ENCODE results near the gene NEURL1.

GRCh38 chr10:103619424-103620351, 126.2 kb downstream of the NEURL1 start:
- no peak for TF ChIP-seq CTCF (conservative IDR thresholded peaks at IDR 0.05; ENCODE audit: low read depth, low read length)
- TF ChIP-seq EZH2phosphoT487 (IDR thresholded peaks at IDR 0.05; ENCODE audit: borderline replicate concordance, low read length) = no peak
- TF ChIP-seq EZH2 (IDR thresholded peaks at IDR 0.05; ENCODE audit: low read length, unreplicated experiment) = no peak

Measured in PC-3 (cell line).